Activated T-helper 17 cell treated with anti-CD3 and anti-CD28 coated beads, Interleukin-2, amount 50 U/mL, for 72 hours (primary cell): ENCODE measurements around the gene THAP7. TPM values are rescaled to one million over a fixed set of nuclear protein-coding genes. Genes with fewer than 3 reads are reported as not detected.

Experiments
- ATAC-seq: fragments of 150-1000 bp; cut with Tn5 transposase; replicated peaks from 2 replicates; pipeline ENCODE4 v1.10.0; 2021; ENCODE audit warnings: mild to moderate bottlenecking, moderate library complexity
- H3K27ac Mint-ChIP-seq: one replicate; pipeline ENCODE4 v1.8.0; 2022; ENCODE audit warnings: mixed read lengths
- H3K27me3 Mint-ChIP-seq: one replicate; pipeline ENCODE4 v1.8.0; 2022; ENCODE audit warnings: mixed read lengths
- H3K36me3 Mint-ChIP-seq: one replicate; pipeline ENCODE4 v1.8.0; 2022; ENCODE audit warnings: low read depth, mild to moderate bottlenecking, mixed read lengths
- H3K4me1 Mint-ChIP-seq: one replicate; pipeline ENCODE4 v1.8.0; 2022; ENCODE audit warnings: mixed read lengths
- H3K4me3 Mint-ChIP-seq: one replicate; pipeline ENCODE4 v1.8.0; 2022; ENCODE audit warnings: mild to moderate bottlenecking, mixed read lengths
- H3K9me3 Mint-ChIP-seq: one replicate; pipeline ENCODE4 v1.8.0; 2022; ENCODE audit warnings: mixed read lengths
- total RNA-seq, 2 donors: library from RNA; stranded (reverse); gene quantifications; one replicate each; pipeline ENCODE4 v1.2.3, GENCODE V29; 2022

Gene THAP7
- total RNA-seq, 2 donors from 2014 or later = 19.6 to 27.1 TPM

DNA sequence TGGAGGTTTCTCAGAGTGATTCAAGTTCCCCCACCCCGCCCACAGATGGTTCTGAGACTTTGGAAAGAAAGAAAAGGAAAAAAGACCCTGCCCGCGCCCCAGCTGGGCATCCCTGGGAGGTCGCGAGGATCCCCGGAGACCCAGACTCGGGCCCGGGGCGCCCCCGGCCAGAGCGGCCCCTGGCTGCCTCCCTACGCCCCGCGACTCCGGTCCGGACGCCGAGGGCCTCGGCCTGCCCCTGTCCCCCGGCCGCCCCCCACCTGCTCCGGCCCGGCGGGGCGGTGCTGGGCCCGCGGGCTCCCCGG, 37.2 kb downstream of the THAP7 start:
- peak; percentile 12 for ATAC-seq
- peaks cover 4% of the 10 kb centered on the region for H3K27me3 Mint-ChIP-seq
- peak overlapping the region; percentile 63 for H3K27ac Mint-ChIP-seq
- no peaks in the 10 kb centered on the region for H3K4me1 Mint-ChIP-seq
- H3K36me3 Mint-ChIP-seq = no peaks in the 10 kb centered on the region
- peak overlapping the region; percentile 59 for H3K4me3 Mint-ChIP-seq
- H3K9me3 Mint-ChIP-seq = no peaks in the 10 kb centered on the region

DNA sequence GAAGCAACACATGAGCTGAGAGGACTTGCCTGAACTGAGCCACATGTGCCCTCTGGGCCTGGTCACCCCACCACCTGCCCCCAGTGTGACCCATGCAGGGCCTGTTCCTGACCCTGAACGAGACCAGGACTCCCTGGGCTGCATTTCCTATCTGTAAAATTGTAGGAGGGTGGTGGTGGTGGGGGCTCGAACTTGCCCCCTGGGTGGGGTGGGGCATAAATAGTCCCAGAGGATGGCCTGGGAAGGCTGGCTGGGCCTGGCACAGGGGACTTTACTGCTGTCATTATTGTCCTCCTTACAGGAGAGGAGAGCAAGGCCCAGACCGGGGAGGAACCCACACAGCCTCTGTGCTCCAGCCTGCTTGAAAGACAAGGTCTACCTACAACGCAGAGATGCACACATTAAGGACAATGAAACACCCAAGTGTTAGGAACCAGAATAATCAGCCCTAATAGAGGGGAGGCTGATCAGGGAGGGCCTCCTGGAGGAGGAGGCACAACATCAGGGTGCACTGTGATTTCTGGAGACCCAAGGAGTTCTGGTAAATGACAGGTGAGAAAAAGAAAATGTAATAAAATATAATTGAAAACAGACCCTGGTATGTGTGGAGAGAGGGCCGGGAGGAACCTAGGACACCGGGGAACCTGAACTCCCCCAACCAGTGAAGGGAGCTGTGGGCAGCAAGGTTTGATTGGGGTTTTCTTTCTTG, 37.7 kb downstream of the THAP7 start:
- Mint-ChIP-seq H3K27me3 (peaks cover 4% of the 10 kb centered on the region), H3K9me3 (no peaks in the 10 kb centered on the region), H3K4me3 (peak overlapping the region; percentile 59), H3K36me3 (no peaks in the 10 kb centered on the region), H3K4me1 (no peaks in the 10 kb centered on the region), H3K27ac (peak overlapping the region; percentile 63)
- ATAC-seq = peak; percentile 22

DNA sequence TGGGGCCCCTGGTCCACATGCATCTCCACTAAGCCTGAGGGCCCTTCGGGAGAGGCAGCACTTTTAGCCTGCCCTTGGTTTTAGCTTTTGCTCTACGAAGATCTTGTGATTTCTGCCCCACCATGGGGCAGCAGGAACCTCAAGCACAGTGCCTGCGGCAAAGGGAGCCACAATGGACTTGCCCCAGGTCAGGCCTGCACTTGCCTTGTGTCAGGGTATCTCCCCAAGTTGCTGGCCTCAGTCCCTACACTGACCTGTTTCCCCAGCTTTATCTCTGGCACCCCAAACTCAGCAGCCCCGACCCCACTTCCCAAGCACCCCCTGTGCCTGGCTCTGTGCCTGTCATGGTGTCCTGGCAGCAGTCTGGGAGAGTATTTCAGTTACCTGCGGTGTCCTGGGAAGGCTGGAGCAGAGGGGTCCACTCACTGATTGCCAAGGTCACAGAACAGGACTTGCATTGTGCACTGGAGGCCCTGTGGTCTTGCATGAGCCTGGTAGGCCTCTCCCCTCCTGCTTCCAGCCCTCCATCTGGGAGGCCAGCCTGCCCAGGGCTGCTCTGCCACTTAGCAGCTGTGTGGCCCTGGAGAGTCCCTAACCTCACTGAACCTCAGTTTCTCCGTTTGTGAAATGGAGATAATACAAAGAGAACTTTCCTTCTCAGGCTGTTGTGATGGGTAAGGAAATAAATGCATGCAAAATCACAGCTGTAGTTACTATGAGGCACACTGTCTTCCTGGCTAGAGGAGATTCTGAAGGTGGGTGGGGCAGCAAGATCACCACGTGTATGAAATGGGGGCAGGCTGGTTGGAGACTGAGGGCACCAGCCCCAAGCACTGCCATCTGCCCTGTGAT, 38.5 kb downstream of the THAP7 start:
- Mint-ChIP-seq H3K9me3 (no peaks in the 10 kb centered on the region), H3K36me3 (no peaks in the 10 kb centered on the region), H3K4me3 (peak overlapping the region; percentile 59), H3K4me1 (no peaks in the 10 kb centered on the region), H3K27me3 (peaks cover 4% of the 10 kb centered on the region), H3K27ac (peak overlapping the region; percentile 63)
- ATAC-seq = no peak

DNA sequence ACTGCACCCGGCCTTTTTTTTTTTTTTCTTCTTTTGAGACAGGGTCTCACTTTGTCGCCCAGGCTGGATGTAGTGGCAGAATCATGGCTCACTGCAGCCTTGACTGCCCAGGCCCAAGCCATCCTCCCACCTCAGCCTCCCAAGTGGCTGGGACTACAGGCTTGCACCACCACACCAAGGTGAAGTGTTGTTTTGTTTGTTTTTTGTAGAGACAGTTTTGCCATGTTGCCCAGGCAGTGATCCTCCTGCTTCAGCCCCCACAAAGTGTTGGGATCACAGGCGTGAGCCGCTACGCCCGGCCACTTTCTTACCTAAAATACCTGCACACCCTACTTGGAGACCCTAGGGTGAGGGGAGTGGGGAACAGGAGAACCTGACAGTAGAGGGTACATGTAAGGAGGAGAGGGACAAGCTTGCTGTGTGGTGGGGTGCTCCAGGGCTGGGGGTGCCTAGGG, 39.4 kb downstream of the THAP7 start:
- no peaks in the 10 kb centered on the region for H3K9me3 Mint-ChIP-seq
- H3K27ac Mint-ChIP-seq = no peak overlapping the region
- no peak overlapping the region for H3K4me3 Mint-ChIP-seq
- H3K4me1 Mint-ChIP-seq = no peaks in the 10 kb centered on the region
- H3K27me3 Mint-ChIP-seq = peaks cover 9% of the 10 kb centered on the region
- no peak for ATAC-seq
- no peaks in the 10 kb centered on the region for H3K36me3 Mint-ChIP-seq

DNA sequence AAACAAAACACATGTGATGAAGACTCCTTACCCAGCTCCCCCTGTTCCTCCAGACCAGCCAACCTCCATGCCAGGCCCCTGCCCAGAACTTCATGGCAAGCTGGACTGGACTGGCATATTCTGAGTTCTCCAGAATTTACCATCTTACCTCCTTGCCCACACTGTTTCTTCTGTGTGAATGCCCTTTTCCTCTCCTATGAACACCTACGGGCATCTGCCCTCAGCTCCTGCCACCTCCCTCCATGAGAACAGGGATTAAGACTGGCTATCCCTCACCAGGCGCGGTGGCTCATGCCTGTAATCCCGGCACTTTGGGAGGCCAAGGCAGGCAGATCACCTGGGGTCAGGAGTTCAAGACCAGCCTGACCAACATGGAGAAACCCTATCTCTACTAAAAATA, 41.3 kb downstream of the THAP7 start:
- Mint-ChIP-seq H3K27me3 (peaks cover 9% of the 10 kb centered on the region), H3K4me3 (no peak overlapping the region), H3K4me1 (no peaks in the 10 kb centered on the region), H3K27ac (no peak overlapping the region), H3K36me3 (peaks cover 5% of the 10 kb centered on the region), H3K9me3 (no peaks in the 10 kb centered on the region)
- ATAC-seq = no peak

DNA sequence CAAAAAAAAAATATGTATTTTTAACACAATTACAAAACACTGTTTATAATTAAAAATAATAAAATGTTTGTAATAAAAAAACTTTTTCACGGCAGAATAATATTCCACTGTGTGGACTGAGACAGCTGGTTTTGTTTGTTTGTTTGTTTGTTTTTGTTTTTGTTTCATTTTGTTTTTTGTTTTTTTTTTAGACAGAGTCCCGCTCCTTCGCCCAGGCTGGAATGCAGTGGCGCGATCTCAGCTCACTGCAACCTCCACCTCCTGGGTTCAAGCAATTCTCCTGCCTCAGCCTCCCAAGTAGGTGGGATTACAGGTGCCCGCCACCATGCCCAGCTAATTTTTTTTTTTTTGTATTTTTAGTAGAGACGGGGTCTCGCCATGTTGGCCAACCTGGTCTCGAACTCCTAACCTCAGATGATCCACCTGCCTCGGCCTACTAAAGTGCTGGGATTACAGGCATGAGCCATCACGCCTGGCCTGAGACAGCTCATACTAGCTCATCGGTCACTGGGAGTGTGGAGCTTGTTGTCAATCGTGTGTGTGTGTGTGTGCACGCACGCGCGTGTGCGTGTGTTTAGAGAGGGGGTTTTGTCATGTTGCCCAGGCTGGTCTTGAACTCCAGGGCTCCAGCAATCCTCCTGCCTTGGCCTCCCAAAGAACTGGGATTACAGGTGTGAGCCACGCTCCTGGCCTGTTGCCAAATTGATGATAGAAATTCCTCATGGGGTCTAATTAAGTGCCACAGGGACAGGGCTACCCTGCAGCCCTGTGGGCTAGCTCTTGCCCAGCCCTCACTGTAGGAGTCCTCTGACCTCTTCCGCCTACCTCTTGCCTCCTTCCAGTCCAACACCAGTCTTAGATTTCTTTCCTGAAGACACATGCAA, 42.1 kb downstream of the THAP7 start:
- H3K4me3 Mint-ChIP-seq = no peak overlapping the region
- H3K27ac Mint-ChIP-seq = no peak overlapping the region
- ATAC-seq = no peak
- peaks cover 9% of the 10 kb centered on the region for H3K27me3 Mint-ChIP-seq
- H3K9me3 Mint-ChIP-seq = no peaks in the 10 kb centered on the region
- H3K36me3 Mint-ChIP-seq = peaks cover 5% of the 10 kb centered on the region
- H3K4me1 Mint-ChIP-seq = no peaks in the 10 kb centered on the region

DNA sequence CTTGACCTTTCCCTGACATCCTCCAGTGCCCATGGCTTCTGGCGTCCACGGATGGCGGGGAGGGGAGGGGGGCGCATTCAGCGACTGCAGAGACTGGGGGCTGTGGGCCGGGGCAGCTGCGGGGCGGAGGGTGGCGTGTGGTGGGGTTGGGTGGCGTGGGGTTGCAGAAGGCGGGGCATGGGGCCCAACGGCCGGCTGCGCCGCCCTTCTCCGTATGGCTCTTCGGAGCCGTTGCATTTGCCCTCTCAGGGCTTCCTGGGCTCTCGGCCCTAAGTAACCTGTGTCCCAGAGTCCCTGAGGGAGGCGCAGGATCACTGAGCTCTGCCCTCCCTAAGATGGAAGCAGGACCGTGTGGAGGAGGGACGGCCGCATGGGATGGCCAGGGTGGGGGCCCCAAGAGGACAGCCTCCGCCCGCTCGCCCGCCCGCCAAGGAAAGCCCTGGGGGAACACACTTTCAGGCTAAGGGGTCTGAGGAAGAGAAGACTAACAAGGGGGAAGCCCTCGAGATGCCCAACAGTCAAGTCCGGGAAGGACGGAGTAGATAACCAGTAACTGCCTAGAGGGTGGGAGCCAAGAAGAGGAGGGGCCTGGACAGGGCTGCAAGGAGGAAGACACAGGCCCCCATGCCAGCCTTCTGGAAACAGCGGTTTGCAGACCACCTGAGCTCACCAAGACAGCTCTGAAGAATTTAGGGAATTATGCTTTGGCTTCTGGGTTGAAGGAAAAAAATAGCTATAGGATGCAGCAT, 44.1 kb downstream of the THAP7 start:
- H3K9me3 Mint-ChIP-seq = no peaks in the 10 kb centered on the region

DNA sequence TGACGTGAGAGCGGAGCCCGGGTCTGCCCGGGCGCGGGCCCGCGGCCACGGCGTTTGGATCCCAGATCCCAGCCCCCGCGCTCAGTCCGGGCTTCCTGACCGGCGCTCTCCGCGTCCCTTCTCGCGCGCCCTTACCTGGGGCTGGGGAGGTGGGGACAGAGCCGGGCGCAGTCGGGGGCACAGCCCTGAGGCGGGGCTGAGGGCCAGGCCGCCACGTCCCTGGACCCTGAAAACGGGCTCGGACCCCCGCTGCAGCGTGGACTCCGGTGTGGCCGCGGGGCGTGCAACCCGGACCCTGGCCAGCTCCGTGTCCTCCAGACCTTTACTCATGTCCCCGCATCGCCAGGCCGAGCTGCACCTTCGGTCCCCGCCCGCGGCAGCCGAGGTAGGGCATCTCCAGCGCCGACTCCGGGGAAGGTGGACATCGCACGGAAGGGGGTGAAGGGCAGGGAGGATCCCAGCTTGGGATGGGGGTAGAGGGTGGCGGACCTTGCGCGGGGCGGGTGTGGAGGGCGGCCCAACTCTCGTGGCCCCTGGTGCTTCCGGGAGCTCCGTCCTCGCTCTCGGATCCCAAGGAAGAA, 44.7 kb downstream of the THAP7 start:
- Mint-ChIP-seq H3K36me3 (peaks cover 28% of the 10 kb centered on the region), H3K4me1 (no peaks in the 10 kb centered on the region), H3K4me3 (peak overlapping the region; percentile 41)

More for the DNA sequence above, 44.1 kb downstream of the THAP7 start:
- peak overlapping the region; percentile 33 for H3K4me3 Mint-ChIP-seq
- H3K27ac Mint-ChIP-seq = no peak overlapping the region
- H3K36me3 Mint-ChIP-seq = peaks cover 21% of the 10 kb centered on the region
- ATAC-seq = no peak
- H3K4me1 Mint-ChIP-seq = no peaks in the 10 kb centered on the region
- peaks cover 6% of the 10 kb centered on the region for H3K27me3 Mint-ChIP-seq

DNA sequence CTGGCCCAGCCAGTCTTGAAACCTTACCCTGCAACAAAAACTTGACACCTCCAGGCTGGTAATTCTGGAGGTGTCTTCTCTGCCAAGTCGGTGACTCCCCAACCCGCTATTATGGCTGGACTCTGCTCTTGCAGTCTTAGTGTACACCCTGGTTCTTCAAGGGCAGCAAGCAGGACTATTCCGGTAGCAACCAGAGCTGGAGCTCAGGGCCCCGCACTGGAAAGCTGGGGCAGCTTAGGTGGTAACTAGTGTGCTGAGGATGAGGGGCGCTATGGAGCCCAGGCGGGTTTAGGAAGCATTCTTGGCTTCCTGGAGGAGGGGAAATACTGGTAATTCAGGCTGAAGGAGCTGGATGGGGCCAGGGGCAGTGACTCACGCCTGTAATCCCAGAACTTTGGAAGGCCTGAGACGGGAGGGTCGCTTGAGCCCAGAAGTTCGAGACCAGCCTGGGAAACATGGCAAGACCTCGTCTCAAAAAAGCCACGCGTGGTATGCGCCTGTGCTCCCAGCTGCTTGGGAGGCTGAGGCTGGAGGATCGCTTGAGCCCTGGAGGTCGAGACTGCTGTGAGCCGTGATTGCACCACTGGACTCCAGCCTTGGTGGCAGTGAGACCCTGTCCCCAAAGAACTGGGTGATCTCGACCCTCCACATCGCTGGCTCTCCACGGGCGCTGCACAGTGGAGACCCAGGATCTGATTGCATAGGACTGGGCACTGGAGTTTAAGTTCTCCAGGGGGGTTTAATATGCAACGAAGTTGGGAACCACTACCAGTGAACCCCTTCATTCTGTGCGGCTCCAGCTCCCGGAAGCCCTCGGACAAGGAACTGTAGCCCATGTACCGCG, 45.4 kb downstream of the THAP7 start:
- Mint-ChIP-seq H3K4me3 (peak overlapping the region; percentile 41), H3K4me1 (no peaks in the 10 kb centered on the region), H3K36me3 (peaks cover 35% of the 10 kb centered on the region), H3K9me3 (no peaks in the 10 kb centered on the region), H3K27me3 (peaks cover 6% of the 10 kb centered on the region), H3K27ac (no peak overlapping the region)
- ATAC-seq = no peak

More for the DNA sequence above, 44.7 kb downstream of the THAP7 start:
- H3K27ac Mint-ChIP-seq = no peak overlapping the region
- H3K27me3 Mint-ChIP-seq = peaks cover 6% of the 10 kb centered on the region
- ATAC-seq = no peak
- H3K9me3 Mint-ChIP-seq = no peaks in the 10 kb centered on the region

DNA sequence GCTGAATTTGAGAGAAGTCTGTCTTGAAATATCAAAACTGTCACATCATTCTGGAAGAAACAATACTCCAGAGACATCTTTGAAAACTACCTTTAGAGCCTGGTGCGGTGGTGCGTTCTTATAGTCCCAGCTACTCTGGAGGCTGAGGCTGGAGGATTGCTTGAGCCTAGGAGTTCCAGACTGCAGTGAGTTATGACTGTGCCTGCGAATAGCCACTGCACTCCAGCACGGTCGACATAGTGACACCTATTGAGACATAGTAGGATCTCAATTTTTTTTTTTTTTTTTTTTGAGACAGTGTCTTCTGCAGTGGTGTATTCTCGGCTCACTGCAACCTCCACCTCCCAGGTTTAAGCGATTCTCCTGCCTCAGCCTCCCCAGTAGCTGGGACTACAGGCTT, 46.4 kb downstream of the THAP7 start:
- peaks cover 44% of the 10 kb centered on the region for H3K36me3 Mint-ChIP-seq
- peaks cover 6% of the 10 kb centered on the region for H3K27me3 Mint-ChIP-seq
- ATAC-seq = peak; percentile 28

DNA sequence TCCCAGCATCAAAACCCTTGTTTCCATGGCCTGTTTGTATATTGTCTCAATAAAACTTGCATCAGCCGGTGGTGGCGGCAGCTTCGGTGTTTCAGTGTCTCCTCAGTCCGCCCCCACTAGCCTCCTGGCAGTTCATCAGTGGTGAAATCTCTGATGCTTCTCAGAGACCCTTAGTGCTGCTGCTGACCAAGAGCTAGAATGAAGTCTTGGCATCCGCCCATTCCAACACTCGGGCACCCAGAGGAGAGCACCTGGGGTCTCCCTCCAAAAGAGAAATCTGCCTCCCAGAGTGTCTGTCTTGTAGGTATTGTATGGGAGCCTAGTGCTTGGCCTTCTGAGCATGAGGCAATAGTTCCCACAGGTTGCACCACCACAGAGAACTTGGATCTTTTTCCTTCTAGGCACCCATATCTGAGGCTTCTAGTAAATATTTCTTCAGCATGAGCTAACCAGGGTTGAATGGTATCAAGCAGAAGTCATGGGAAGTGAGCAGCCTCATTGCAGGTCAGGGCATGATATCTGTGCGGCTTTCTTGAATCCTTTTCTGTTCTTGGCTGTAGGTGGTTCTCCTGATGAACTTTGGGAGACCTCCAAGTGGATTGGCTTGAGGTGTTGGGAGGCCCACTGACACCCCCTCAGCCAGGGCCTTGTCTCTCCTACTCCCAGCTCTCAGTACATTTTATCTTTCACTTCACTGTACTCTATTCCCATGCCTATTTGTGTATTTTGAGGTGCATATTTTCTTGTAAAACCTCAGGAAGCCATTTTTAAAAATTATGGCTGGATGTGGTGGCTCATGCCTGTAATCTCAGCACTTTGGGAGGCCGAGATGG, 48.0 kb downstream of the THAP7 start:
- Mint-ChIP-seq H3K4me1 (no peaks in the 10 kb centered on the region), H3K4me3 (no peak overlapping the region), H3K27me3 (peaks cover 6% of the 10 kb centered on the region), H3K9me3 (no peaks in the 10 kb centered on the region), H3K27ac (no peak overlapping the region), H3K36me3 (peaks cover 61% of the 10 kb centered on the region)
- ATAC-seq = no peak

More for the DNA sequence above, 46.4 kb downstream of the THAP7 start:
- Mint-ChIP-seq H3K4me3 (no peak overlapping the region), H3K27ac (no peak overlapping the region), H3K9me3 (no peaks in the 10 kb centered on the region), H3K4me1 (no peaks in the 10 kb centered on the region)

DNA sequence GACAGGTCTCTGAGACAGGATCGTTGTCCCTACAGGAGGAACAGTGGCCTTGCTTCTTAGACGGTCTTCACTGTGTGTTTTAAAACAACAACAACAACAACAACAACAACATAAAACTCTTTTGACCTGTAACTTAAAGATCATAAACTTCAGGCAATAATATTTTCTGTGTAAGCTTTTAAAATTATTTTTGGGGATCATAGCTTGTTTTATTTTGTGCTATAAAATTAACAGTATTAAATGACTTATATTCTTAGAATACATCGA, 48.6 kb downstream of the THAP7 start:
- Mint-ChIP-seq H3K27ac (no peak overlapping the region), H3K36me3 (peaks cover 67% of the 10 kb centered on the region), H3K27me3 (peaks cover 5% of the 10 kb centered on the region), H3K4me1 (no peaks in the 10 kb centered on the region), H3K9me3 (no peaks in the 10 kb centered on the region), H3K4me3 (no peak overlapping the region)
- ATAC-seq = no peak
